C1 segment of cervical spinal cord (tissue), 14 donors: Measurements from ENCODE around the gene SYTL3.

ENCODE experiments used
- DNase-seq, 14 donors: peaks; one replicate each; lab custom pipeline; 2025; lab: John Stamatoyannopoulos, UW

The SYTL3 gene

DNA sequence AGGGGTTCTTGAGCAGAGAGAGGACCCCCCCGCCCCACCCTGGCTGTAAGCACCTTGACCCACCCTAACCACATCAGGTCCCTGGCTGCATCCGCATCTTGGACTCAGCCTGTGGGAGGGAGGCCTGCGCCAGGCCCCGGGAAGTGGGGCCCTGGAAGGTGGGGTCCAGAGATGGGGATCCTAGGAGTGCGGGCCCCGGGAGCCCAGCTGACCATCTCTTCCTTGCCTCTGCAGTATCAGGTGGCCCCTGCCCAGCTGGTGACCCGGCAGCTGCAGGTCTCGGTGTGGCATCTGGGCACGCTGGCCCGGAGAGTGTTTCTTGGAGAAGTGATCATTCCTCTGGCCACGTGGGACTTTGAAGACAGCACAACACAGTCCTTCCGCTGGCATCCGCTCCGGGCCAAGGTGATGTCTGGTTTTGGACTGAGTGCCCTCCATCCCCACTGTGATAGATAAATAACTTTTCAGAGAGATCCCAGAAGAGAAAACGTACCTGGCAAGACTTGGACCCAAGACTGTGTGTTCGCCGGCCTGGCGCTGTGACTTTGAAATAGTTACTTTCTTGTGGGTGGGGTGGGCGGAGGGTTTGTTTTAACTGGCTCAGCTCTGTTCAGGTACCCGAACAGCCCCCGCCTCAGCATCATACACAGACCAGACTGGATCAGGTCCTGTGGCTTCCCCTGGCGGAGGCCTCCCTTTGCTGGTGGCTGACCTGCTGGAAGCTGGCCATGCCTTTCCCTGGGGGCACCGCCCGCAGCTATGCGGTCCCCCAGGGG, 107.3 kb downstream of the SYTL3 start:
- no peak for DNase-seq

- peak in 1 of 14 donors; percentile 21 for DNase-seq
Measured at GRCh38 chr6:158757753-158758090, 107.9 kb downstream of the SYTL3 start.

GRCh38 chr6:158758451-158758860, 108.6 kb downstream of the SYTL3 start:
- peak in 1 of 14 donors; percentile 77 for DNase-seq

DNA sequence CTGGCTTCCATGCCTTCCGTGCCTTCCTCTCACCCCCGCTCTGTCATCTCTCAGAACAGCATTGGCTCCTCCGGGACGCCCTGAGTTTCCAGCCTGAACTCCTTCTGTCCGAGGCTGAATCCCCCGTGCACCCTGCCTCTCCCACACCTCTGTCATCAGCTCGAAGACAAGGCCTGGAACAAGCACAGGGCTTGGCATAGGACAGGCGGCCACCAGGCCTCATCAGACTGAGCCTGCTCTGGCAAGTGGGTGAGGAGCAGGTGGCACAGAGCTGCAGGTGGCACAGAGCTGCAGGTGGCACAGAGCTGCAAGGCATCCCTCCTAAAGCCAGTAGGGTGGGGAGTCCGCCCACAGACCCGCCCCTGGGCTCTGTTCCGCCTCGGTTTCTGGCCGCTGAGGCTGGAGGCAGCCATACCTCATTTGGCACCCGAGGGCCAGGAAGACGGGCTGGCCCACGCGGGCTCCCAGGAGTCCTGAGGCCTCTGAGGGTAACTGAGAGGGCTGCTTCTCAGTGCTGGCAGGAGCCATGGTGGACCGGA, 109.2 kb downstream of the SYTL3 start:
- DNase-seq: peak in 1 of 14 donors; percentile 92

GRCh38 chr6:158759966-158760617, 110.2 kb downstream of the SYTL3 start:
- no peak for DNase-seq

- no peak for DNase-seq
Measured at GRCh38 chr6:158760618-158761250, 110.9 kb downstream of the SYTL3 start.

- DNase-seq: no peak
Measured at GRCh38 chr6:158761746-158762145, 111.9 kb downstream of the SYTL3 start.

DNA sequence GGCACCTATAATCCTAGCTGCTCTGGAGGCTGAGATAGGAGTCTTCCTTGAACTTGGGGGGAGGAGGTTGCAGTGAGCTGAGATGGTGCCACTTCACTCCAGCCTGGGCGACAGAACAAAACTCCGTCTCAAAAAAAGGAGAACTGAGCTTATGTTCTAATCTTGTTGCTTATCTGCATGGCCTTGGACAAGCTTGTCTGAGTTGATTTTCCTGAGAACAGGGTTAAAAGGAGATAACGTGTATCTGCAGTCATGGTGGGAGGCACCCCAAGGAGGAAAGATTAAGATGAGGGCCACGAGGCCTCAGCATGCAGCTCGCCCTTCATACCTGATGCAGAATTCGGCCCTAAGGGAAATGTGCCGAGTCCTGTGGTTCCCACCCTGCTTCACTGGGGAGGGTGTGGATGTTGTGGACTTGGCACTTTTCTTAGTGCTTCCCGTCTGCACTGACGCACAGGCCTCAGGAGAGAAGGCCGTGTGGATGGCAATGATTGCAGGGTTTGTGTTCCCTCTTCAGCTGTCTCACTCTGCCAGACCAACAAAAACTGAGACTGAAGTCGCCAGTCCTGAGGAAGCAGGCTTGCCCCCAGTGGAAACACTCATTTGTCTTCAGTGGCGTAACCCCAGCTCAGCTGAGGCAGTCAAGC, 113.1 kb downstream of the SYTL3 start:
- peak in 2 of 14 donors; percentile 18 to 70 for DNase-seq

DNA sequence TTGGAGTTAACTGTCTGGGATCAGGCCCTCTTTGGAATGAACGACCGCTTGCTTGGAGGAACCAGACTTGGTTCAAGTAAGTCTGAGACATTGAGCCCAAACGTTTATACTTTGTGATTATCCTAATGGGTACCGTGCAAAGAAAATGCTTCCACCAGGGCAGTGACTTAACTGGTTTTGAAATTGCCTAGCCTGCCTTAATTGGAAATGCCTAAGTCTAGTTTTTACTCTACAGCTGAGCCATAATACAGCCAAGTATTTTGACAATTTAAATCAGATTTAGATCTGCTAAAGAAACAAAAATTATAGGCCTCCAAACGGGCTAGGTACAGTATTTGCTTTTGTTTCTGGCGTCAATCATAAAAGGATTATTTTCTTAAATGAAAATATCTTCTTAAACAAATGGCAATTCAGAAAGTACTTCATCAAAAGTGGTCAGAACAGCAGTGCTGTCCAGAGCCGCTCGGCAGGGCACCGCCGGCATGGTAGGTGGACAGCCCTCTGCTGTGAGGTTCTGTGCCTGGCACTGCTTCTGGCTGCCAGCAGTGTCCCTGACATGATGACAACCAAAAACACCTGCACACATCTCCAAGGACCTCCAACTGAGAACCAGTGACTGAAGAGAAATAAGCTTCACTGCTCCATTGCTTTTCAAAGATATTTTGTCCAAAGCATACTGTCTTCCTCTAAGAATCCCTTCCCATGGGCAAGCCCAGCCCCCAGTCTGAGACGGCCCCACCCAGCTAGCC, 113.8 kb downstream of the SYTL3 start:
- no peak for DNase-seq

DNA sequence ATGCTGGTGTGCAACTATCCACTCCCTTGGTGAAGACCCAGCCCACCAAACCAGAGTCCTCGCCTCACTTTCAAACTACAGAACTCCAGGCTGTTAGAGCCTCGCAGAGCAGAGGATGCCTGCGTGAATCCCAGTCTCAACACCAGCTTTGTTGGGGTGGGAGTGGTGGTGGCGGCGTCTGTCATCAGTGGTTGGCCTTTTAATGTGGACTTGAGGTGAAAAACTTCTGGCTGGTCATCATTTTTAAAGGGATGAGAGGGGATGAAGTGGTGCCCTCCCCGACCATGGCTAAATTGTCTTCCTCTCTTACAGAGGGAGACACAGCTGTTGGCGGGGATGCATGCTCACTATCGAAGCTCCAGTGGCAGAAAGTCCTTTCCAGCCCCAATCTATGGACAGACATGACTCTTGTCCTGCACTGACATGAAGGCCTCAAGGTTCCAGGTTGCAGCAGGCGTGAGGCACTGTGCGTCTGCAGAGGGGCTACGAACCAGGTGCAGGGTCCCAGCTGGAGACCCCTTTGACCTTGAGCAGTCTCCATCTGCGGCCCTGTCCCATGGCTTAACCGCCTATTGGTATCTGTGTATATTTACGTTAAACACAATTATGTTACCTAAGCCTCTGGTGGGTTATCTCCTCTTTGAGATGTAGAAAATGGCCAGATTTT, 114.5 kb downstream of the SYTL3 start:
- no peak for DNase-seq

DNA sequence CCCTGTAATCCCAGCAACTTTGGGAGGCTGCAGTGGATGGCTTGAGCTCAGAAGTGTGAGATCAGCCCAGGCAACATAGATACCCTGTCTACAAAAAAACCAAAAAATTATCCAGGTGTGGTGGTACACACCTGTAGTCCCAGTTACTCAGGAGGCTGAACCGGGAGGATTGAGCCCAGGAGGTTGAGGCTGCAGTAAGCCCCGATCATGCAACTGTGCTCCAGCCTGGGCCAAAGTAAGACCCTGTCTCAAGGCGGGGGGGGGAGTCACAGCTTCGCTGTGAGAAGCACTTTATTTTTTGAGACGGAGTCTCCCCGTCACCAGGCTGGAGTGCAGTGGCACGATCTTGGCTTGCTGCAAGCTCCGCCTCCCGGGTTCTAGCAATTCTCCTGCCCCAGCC, 115.1 kb downstream of the SYTL3 start:
- DNase-seq: no peak

DNA sequence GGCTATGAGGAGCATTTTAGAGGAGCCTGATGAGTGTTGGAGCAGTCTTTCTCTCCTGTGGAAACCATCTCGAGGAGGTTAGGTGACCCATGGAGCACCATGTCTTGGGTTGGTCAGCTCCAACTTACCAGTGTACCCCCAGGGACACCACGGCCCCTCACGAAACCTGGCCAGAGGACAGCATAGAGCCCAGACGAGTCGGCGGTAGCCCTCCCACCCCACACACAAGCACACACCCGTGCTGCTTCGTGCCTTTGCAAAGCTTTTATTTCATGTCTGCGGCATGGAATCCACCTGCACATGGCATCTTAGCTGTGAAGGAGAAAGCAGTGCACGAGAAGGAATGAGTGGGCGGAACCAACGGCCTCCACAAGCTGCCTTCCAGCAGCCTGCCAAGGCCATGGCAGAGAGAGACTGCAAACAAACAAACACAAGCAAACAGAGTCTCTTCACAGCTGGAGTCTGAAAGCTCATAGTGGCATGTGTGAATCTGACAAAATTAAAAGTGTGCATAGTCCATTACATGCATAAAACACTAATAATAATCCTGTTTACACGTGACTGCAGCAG, 115.7 kb downstream of the SYTL3 start:
- no peak for DNase-seq

DNA sequence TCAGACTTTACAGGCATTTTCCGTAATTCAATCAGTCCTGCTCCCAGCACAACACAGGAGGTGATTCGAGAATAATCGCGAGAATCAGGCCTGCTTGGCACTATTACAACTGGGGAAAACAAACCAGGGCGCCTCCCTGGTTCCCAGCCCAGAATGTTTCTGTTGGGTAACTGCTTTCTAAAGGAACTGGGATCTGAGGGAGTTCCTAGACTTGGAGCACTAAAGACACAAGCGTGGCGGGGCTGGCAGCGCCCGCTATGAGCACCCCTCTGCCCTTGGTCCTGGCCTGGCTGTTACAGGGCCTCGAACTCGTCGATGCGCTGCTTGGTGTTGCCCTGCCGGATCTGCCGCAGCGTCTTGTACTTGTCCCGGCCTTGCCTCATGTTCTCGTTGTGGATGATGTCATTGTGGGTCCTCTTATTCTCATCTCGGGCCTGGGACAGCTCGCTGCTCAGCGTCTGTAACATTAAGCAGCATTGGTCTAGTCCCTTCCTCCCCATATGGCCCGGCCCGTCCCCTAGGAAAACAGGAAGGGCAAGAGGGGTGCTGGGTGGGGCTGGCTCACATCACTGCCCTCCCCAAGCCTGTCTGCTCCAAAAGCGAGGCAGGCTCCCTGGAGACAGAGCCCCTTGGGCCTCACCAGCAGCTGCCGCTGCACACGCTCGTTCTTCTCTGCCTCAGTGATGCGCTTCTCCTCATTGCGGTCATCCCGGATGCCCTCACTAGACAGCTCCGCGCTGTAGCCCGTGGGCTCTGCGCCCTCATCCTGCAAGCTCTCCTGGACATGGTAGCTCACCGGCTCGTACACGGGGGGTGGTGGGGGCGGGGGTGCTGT, 117.0 kb downstream of the SYTL3 start:
- peak in 6 of 14 donors; percentile 23 to 65 (median 33) for DNase-seq

GRCh38 chr6:158767709-158768108, 117.9 kb downstream of the SYTL3 start:
- DNase-seq: no peak

- no peak for DNase-seq
Measured at GRCh38 chr6:158768436-158768835, 118.6 kb downstream of the SYTL3 start.

DNA sequence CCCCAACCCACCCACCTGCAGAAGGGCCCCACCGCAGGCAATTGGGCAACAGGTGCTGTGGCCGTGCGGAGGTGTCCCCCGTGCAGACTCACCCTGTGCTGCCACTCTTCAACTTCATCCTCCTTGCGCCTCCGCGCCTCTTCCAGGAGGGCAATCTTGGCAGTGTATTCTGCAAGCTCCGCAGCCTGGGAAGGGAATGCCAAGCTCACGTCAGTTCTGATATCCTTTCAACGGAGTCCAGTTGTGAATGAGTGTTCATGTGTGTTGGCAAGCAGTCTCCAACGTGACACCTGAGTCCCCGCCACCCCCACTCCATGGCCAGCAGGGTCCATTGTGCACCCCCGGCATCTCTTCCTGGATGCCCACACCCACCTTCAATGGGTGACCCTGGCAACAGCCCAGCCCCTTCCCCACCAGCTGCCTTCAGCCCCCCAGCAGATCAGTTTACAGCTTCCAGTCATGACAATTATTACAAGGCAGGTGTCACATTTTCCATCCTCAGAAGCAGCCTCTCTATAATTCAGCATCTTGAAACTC, 119.4 kb downstream of the SYTL3 start:
- DNase-seq: no peak

DNA sequence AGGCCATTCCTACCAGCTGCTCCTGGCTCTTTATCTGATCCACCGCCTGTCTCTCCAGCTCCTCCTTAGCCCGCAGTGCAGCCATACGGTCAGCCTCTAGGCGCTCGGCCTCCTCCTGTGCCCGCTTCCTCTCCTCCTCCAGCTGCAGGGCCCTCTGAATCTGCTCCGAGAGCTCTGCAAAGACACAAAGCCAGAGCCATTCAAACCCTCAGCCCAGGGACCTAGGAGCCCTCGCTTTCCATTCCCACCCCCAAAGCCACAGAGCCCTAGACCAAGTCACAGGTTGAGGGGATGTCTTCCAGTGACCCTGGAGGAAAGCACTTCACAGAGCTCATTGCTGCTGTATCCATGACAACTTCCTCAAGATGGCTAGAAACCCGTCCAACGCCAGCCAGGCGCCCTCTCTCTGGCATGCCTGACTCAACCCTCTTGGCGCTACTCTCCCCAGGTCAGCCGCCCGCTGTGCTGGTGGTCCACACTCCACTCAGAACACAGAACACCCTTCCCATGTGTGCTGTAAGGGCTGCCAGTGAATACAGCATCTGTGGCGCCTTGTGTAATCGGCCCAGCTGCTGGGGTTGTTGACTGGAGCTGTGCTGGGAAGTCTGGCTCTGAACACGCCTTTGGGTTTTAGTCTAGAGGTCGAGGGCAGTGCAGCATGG, 120.0 kb downstream of the SYTL3 start:
- peak in 9 of 14 donors; percentile 31 to 79 (median 46) for DNase-seq

- peak in 7 of 14 donors; percentile 18 to 60 (median 30) for DNase-seq
Measured at GRCh38 chr6:158770533-158771330, 120.9 kb downstream of the SYTL3 start.
